ENCODE measurements around the gene MRPL21. TPM values are rescaled to one million over a fixed set of nuclear protein-coding genes. Genes with fewer than 3 reads are reported as not detected.
A peak's percentile ranks its signal among the peaks of the same experiment; 100 is the strongest.

The MRPL21 gene
- total and polyA plus RNA-seq, 2 of the 13 experiments (the other 11 are each of a cell fraction or from before 2014, with no cell fraction given), result 61.5 to 100 TPM

GRCh38 chr11:68903288-68904247, at the start of gene MRPL21, which contains the start of gene IGHMBP2 (continued):
- no peak for TF ChIP-seq ZNF276 (CRISPR knock-in tag; IDR thresholded peaks at IDR 0.05; ENCODE audit: low read depth)
- TF ChIP-seq ZNF563 (CRISPR knock-in tag; IDR thresholded peaks at IDR 0.05), result peak; percentile 94
- no peak for TF ChIP-seq NFE2 (CRISPR knock-in tag; IDR thresholded peaks at IDR 0.05)
- no peak for TF ChIP-seq ZNF484 (CRISPR knock-in tag; IDR thresholded peaks at IDR 0.05; ENCODE audit: borderline replicate concordance, low read depth)
- peak; percentile 49; the same call in 1 of the 2 replicates for TF ChIP-seq ZSCAN9 (CRISPR knock-in tag; IDR thresholded peaks at IDR 0.05; ENCODE audit: borderline replicate concordance)
- TF ChIP-seq PRDM4 (CRISPR knock-in tag; IDR thresholded peaks at IDR 0.05; ENCODE audit: borderline replicate concordance), result no peak
- TF ChIP-seq PLRG1 (conservative IDR thresholded peaks at IDR 0.05), result no peak
- peak; percentile 42 for TF ChIP-seq ZEB1 (IDR thresholded peaks at IDR 0.05; ENCODE audit: insufficient replicate concordance, low read depth)
- peak; percentile 79; the same call in 1 of the 2 replicates for TF ChIP-seq MED13 (CRISPR knock-in tag; IDR thresholded peaks at IDR 0.05)
- no peak for TF ChIP-seq ZNF660 (CRISPR knock-in tag; IDR thresholded peaks at IDR 0.05; ENCODE audit: borderline replicate concordance, low read depth)
- TF ChIP-seq ZNF740 (CRISPR knock-in tag; IDR thresholded peaks at IDR 0.05), result peak; percentile 73; the same call in 1 of the 2 replicates
- 0 out of 2 replicates have a peak, but pooled peaks have one; percentile 38 for TF ChIP-seq RERE (CRISPR knock-in tag; IDR thresholded peaks at IDR 0.05; ENCODE audit: low read depth)
- peak; percentile 41; the same call in 1 of the 2 replicates for TF ChIP-seq PRDM15 (CRISPR knock-in tag; IDR thresholded peaks at IDR 0.05)

Data from HepG2 (cell line).